ENCODE data around the gene C4orf50.

Gene C4orf50

DNA sequence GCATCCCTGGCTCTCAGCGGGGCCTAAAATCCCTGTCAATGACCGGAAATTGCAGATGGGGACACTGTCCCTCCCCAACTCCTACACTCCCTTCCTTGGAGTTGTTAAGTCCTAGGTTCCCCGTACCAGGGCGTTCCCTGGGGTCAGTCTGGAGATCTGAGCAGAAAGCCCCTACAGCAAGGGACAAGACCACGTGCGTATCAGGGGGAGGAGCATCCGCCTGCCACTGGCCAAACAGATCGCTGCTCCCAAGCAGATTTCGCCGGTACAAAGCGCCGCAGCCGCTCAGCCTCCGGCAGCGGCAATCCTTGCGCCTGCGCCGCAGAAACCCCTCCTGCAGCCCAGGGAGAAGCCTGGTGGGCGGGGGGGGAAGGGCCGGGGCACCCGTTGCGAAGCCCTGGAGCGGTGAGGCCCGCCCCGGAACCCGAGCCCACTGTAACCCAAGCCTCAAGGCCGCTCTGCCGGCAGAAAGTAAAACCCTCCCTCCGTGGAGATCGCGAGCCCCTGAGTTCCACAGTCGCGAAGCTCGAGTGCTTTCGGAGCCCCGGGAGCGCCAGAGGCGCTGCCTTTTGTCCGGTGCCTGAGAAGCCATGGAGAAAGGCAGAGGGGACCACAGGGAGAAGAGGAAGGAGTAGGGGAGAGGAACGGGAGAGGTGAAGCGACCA, 128.0 kb downstream of the C4orf50 start:
- DNase-seq (ENCODE audit: low read depth in 2 of 2), result no peak

DNA sequence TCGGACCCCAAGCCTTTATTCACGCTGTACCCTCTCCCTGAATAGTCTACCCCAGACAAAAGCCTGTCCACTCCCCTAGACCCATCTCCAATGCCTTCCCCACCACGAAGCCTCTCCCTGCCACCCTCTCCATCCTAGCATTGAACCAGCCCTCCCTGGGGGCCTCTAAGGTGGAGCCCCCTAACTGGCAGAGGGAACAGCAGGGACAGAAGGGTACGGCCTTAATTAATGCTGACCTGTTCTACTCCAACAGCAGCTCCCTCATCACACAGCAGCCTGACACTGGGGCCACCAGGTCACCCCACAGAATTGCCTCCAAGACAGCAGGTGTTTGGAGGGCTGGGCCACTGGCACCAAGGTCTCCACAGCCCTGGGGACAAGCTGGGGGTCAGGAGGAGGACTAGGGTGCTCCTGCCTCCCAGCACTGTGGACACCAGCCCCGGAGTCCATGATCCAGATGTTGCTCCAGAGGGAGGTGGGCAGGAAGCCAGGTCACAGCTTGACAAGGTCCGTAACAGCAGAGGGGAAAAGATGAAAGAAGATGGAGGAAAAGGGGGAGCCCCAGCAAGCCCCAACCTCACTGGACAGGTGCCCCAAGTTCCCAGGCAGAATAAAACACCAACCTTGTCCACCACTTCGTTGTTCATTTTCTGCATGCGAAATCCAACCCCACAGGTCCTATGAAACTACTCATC, 129.1 kb downstream of the C4orf50 start:
- DNase-seq (ENCODE audit: low read depth in 2 of 2), result no peak

DNA sequence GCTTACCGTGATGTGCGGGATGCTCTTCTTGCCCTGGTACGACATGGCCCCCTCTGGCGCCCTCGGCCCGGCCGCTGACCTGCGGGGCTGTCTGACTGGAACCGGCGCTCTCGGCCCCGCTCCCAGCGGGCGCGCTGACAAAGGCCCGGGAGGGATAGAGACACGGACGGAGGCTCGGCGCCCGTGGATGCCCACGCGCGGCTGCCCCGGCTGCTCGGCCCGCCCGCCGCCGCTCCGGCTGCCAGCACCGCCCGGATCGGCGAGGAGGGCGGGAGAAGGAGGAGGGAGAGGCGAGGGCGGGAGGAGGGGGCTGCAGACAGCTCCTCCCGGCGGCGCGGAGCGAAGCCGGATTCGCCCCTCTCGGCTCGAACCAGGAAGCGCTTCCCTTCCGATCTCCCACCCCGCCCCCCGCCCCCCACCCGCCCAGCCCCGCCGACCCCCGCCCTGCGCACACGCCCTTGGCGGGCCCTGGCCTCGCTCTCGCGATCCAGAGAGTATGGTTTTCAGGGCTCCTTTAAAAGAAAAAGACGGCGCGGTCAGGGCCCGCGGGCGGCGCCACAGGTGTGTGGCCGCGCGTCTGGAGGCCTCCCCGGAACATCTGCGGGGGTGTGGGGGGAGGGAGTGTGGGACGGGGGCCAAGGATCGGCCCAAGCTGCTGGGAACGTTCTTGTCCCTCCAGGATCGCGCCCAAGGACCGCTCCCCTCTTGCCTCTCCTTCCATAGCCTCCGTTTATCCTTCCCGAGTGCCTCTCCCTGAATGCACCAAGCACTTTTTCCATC, 129.8 kb downstream of the C4orf50 start:
- no peak for DNase-seq (ENCODE audit: low read depth in 2 of 2)

DNA sequence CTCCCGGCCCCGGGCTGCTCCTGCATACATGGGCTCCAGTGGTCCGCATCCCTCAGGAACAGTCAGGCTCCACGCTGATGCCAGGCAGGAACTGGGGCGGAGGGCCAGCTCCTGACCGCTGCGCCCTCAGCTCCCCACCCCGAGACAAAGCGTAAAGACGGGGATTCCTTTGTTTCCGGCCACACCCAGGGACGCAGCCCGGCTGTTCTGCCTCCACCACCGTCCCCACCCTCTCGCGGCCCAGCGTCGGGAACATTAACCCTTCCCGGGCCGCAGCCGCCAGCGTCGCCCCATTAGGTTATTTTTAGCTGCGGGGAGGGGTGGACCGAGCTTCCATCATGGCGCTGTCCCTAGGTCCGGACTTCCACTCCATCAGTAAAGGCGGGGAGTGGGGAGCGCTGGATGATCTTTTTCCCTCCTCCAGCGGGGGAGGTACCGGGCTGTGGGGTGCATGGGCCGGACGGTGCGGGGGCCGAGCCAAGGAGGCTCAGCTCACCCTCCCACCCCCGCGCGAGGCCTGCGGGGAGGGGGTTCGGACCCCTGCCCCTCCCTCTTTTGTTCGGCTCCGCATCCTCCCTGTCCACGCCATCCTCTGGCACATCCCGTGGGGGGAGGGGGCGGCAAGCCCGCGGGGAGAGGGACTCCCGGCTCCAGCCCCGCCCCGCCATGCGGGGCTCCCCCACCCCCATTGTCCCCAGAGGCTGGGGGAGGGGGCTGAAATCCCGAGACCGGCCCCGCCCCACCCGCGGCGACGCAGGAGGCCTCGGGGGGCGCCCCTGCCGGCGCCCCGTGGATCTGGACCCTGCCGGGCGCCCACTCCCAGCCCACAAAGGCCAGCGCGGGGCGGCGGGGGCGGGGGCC, 130.6 kb downstream of the C4orf50 start:
- DNase-seq (ENCODE audit: low read depth in 2 of 2), result no peak

DNA sequence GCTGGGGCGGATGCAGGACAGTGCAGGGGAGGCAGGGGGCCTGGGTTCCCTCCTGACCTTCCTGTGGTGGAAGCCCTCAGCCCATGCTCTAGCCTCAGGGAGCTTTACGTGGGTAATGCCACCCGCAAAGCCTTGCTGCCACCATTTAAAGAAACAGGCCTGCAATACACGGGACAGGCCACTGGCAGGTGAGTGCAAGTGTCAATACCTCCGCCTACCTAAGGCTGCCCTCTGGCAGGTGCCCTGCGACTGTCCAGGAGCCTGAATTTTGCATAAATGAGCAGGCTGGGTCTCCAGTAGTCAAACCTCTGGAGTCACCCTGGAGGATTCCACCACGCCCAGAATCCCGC, 131.2 kb downstream of the C4orf50 start:
- DNase-seq (ENCODE audit: low read depth in 2 of 2), result no peak

DNA sequence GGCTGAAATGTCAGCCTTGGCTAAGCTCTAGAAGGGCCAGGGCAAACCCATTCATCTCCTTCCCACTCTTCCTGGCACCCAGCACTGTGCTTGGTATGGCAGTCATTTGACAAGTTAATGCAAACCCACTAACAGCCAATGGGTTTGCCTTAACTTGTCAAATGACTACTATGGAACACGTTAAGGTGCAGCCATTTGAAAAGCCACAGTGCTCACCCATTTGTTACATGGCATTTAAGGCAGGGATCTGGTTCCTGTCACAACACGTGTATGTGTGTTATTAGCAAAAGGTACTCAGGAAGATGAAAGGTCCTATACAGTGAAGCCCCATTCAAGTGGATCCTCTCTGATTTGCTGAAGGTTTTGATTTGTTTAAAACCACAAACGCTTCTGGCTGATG, 132.5 kb downstream of the C4orf50 start:
- no peak for DNase-seq (ENCODE audit: low read depth in 2 of 2)

DNA sequence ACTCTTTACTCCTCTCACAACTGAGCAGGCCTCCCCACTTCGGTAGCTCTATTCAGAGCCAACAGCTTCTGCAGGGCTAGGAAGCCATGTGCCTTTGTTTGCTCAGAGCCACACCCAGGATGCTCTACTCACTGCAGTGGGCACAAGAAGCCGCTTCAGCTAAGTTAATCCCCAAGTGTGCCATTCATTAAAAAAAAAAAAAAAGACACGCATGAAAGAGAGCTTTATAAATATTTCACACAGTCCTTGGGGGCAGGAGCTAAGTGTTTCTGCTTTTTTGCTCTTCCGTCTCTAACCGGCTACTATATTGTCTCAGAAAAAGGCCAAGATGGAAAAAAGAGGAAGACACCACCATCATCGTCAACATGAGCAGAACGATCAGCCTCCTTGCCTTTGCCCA, 133.4 kb downstream of the C4orf50 start:
- no peak for DNase-seq (ENCODE audit: low read depth in 2 of 2)

DNA sequence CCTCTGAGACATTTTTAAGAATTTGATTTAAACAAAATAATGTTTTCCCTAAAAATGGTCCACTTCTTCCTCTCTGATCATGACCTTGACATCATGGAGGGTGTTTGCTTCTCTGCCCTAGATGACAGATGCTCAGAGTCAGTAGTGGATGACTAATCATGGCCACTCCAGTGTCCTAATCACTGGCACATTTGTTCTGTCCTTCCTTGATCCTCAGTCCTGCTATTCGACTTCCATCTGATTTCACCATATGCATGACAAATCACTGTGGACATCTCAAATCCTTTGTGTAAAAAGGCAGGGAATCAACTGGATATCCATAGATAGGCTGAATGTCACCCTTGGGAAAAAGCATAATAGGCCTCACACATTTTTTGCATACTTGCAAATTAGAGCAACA, 134.3 kb downstream of the C4orf50 start:
- DNase-seq (ENCODE audit: low read depth in 2 of 2), result no peak

DNA sequence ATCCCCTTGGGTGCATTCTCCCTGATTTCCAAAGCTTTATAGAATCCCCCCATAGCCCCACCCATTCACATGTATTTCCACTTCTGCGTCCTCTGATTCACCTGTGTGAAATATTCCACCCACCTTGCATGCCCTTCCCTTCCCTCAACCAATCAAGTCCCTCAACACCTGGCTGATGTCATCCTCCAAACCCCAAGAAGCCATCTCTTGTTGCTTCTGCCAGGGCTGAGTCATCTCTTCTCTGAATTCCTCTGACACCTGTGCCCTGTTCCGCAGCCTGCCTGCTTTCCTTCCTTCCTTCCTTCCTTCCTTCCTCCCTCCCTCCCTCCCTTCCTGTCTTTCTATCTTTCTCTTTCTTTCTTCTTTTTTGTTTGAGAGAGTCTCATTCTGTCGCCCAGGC, 135.3 kb downstream of the C4orf50 start:
- no peak for DNase-seq (ENCODE audit: low read depth in 2 of 2)

DNA sequence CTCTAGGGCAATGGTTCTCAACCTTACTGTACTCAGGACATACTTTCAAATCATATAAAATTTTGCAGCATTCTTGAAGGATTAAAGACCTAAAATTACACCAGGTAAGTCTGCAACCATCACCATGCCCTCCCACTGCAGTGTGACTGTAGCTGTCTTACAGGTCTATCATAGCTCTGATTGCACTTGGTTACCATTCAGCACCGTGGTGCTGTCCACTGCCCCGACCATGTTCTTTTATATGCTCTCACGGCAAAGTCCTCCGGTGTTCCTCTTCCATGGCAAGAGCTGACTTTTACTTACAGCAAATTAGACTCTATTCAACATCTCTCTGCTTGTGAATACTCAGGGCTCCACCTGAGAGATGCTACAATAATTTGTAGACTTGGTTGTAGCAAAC, 136.9 kb downstream of the C4orf50 start:
- no peak for DNase-seq (ENCODE audit: low read depth in 2 of 2)

DNA sequence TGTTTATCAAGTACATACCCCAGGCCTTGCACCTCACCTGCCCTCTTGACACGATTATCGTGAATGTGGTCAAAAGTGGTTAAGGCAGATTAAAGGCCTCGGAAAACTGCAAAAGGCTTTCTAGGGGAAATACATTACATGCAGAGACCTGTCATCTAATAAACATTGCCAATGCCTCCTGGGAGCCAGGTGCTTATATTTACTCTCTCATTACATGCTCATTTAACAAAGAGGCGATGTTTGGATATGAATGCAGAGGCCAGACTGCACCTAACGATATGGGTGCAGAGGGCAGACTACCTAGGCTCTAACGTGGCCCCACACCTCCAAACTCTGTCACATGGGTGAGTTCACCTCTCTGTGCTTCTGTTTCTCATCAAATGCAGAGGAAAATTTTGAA, 139.9 kb downstream of the C4orf50 start:
- DNase-seq (ENCODE audit: low read depth in 2 of 2), result no peak

DNA sequence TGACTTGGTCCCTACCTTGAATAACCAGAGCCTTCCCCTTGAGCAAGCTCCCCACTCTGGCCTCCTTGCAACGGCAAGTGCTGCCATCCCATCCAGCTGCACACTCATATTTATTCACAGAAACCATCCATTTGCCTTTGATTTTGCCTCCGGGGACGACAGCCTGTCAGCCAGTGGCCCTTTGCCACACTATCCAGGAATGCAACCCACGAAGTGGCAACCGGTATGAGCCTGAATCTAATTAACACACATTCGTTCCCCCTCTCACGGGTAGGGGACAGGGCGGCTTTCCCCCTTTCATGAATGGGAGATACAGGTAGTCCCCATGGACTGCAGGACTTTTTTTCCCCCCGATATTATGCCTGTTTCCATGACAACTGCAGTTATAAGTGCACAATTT, 140.8 kb downstream of the C4orf50 start:
- no peak for DNase-seq (ENCODE audit: low read depth in 2 of 2)

DNA sequence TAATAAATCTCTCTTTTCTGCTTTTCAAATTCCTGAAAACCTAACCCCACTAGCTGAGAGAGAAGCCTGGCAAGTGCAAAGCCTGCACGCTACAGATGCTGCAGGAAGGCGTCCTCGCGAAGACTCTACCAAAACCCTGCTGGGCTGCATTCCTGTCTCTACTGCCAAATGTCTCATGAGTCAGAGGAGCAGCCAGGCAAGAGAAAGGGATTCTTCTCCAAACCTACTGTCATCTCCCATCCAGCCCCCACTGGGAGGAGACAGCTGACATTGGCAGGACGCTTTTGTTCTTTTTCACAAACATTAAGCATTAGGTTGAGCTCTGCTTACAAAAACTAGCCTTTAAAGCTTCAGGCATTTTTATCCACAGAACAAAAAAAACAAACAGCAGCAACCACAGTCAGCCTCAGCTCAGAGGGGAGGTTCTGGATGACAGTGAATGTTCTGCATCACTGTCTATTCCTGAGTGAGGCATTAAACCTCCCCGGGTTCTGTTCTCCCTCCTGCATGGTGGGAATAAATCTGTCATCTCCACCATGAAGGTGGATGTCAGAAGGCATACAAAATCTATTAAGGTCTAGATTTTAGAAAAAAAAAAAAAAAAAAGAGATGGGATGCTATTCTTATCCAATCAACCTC, 143.3 kb downstream of the C4orf50 start:
- no peak for DNase-seq (ENCODE audit: low read depth in 2 of 2)

DNA sequence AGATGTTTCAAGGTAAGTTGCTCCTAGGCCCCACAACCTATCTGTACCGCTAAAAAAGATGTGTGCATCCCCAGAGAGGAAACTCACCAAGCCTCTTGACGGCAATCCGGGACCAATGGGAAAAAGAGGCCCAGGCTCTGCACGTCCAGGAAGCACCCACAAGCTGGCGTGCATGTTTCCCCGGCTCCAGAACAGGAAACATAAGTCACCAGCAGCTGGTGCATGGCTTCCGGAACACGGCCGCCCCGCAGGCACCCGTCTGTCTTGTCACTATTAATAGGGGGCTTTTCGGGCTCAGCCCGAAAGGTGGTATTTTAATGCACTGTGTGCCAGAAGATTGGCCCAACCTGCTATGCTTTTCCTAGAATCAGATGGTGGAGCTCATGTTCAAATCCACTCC, 147.5 kb downstream of the C4orf50 start:
- no peak for DNase-seq (ENCODE audit: low read depth in 2 of 2)

DNA sequence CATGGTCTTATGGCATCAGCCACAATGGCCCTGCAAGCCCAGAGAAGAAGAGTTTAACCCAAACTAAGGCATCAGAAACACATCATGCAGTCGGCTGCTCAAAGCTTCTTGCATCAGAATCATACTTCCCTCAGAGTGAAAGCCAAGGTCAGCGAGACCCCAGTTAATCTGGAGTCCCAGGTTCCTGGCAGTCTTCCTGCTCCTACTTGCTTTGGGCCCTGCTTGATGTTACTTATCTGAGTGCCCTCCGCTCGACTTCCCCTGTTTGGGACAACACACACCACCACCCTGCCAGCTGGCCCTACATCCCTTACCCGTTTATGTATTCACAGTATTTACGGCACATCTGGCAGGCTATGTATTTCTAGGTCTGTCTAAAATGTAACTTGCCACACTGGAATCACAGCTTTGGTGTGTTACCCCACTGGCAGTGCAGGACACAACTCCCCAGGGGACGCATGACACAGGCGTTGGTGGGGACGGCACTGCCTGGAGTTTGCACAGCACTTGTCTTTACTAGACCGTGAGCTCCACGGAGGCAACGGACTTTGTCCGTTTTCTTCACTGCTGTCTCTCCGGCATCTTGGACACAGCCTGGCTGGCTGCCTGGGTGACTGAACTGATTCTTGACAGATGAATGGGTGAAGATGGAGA, 148.1 kb downstream of the C4orf50 start:
- no peak for DNase-seq (ENCODE audit: low read depth in 2 of 2)

DNA sequence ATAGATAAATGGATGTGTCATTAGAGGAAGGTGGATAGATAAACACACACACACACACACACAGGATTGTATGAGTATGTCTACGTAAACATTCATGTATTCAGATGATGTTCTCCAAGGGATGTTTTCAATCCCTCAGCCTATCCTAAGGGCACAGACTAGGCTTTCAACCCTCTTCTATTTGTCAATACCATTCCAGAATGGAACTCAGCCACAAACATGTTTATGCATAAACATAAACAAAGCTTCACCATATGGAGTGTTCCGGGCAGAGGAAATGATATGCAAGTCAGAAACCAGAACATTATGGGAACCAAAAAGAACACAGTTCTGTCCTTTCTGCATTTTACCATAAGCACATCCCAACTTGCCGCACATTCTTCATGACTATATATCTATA, 150.4 kb downstream of the C4orf50 start:
- DNase-seq (ENCODE audit: low read depth in 2 of 2), result no peak

DNA sequence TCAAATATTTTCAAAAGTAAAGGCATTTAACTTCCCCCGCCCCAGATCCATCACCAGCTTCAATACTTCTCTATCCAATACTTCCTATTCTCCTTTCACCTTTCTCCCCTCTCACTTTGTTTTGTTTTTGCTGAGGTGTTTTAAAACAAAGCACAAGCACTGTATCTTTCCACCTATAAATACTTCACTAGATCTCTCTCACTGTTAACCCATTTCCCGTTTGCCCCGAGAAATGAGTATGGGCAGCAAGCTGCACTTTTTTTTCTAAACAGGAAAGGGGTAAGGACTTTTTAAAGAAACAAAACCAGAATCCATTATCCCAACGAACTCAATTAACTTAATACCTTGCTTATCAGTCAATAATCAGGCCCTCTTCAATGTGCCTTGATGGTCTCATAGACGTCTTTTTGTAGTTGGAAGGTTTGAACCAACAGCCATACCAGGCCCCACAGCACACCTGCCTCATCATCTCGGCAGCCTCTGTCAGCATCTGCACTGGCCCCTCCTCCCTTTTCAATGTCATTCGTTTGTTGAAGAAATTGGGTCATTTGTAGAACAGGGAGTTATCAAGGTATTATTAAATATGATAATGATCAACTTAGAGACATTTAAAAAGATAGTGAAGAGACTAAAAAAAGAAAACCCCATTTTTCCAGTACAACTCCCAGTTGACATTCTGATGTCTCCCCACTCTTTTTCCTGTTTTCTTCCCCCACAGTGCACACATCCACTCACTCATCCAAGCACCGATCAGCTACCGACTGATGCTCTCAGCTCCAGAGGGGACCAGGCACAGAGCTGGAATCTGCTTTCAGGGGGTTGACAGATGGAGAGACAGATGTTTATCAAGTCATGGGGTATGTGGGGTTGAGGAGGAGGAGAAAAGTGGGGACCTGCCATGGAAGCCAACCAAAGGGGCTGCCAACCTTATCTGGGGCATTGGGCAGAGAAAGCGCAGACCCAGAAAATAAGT, 151.1 kb downstream of the C4orf50 start:
- no peak for DNase-seq (ENCODE audit: low read depth in 2 of 2)

DNA sequence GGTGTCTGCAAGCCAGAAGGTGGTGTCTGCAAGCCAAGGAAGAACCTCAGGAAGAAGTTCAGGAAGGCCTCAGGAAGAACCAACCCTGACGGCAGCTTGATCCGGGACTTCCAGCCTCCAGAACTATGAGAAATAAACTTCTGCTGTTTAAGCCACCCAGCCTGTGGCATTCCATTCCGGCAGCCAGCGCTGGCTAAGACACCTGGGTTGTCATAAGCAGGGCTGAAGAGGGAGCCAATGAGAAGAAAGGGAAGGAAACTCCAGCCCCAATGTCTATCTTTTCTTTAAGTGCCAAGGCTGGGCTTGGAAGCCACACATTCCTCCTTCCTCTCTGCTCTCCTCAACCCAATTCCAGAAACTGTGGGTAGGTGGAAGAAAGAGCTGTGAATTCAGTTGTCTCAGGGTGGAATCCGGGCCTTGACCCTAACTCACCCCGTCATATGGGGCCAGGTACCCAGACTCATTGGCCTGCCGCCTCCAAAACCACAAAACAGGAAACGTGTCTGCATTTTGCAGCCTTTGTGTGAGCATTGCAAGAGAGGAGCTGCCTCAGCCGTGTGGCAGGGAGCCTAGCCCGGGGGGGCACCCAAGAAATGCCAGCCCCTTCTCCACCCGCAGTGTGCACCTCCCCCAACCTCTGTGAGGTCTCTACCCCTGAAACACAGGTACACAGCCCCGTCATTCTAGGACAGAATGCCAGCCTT, 152.2 kb downstream of the C4orf50 start:
- DNase-seq (ENCODE audit: low read depth in 2 of 2), result no peak

DNA sequence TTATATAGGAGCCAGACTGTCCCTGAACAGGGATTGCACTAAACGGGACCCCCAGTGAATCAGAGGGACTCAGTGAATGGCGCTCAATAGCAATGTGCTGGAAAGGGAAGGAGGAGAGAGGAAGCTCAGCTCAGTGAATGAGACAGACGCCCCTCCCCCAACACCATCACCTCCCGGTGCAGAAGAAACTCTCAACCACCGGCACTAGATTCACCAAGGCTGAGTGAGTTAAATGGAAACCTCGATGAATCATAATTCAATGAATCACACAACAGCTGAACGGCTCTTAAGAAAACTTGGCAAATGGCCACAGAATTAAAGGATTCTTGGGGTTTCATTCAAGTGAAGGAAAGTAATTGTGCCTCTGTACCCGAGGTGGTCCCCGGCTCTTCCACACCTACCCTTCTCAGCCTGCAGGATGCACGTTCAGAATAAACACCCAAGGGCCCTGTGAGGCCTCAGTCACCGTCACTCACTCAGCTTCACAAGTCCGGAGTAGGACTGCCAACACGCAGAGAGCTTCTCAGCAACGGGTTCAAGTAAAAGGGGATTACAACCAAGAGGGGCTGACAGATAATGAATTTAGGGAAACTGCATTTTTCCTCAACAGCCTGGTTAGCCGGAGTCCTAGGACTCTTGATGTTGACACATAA, 154.6 kb downstream of the C4orf50 start:
- no peak for DNase-seq (ENCODE audit: low read depth in 2 of 2)
